GM12878 (cell line): ENCODE results near the gene PPP1R37. TPM values are rescaled to one million over a fixed set of nuclear protein-coding genes. Genes with fewer than 3 reads are reported as not detected.

ENCODE experiments used
- CEBPB ChIP-seq, 2 experiments: fragments of 150-350 bp in 1 of 2; IDR thresholded peaks; 2 replicates each; pipeline ENCODE4 v1.6.1; 2012 to 2014; ENCODE audit warnings: low read depth in 2 of 2, low read length in 2 of 2, borderline replicate concordance in 1 of 2, inconsistent platforms in 1 of 2
- E2F8 ChIP-seq: fragments of 450-650 bp; IDR thresholded peaks from 2 replicates; pipeline ENCODE4 v1.6.1; 2018; ENCODE audit warnings: mild to moderate bottlenecking, low read depth, moderate library complexity; ENCODE audit not compliant: partially characterized antibody
- EED ChIP-seq: sonication (generic); IDR thresholded peaks from 2 replicates; pipeline ENCODE4 v1.6.1; 2016; ENCODE audit warnings: antibody characterized with exemption, low read depth
- ESRRA ChIP-seq: IDR thresholded peaks from 2 replicates; pipeline ENCODE4 v1.6.1; 2012; ENCODE audit warnings: mild to moderate bottlenecking, low read length, improper control_type of control experiment
- IRF4 ChIP-seq: IDR thresholded peaks from 2 replicates; pipeline ENCODE4 v1.6.1; 2011; ENCODE audit warnings: low read depth, low read length
- MAX ChIP-seq: IDR thresholded peaks from 2 replicates; pipeline ENCODE4 v1.6.1; 2012; ENCODE audit warnings: low read depth, low read length, improper control_type of control experiment
- MEF2A ChIP-seq: IDR thresholded peaks from 2 replicates; pipeline ENCODE4 v1.6.1; 2011; ENCODE audit warnings: low read depth, mild to moderate bottlenecking, low read length, moderate library complexity; ENCODE audit not compliant: insufficient read depth
- MYC ChIP-seq: IDR thresholded peaks from 2 replicates; pipeline ENCODE4 v1.6.1; 2011; ENCODE audit warnings: mild to moderate bottlenecking, low read length, moderate library complexity, inconsistent platforms; ENCODE audit not compliant: insufficient read depth, insufficient replicate concordance, insufficient read length, severe bottlenecking
- NBN ChIP-seq: fragments of 450-650 bp; IDR thresholded peaks from 2 replicates; pipeline ENCODE4 v1.6.1; 2016
- PML ChIP-seq: IDR thresholded peaks from 2 replicates; pipeline ENCODE4 v1.6.1; 2012; ENCODE audit warnings: low read length, inconsistent platforms
- RB1 ChIP-seq: fragments of 450-650 bp; formaldehyde crosslinking; IDR thresholded peaks from 2 replicates; pipeline ENCODE4 v1.6.1; 2017; ENCODE audit warnings: mild to moderate bottlenecking, borderline replicate concordance
- RELA ChIP-seq: fragments of 450-650 bp; IDR thresholded peaks from 2 replicates; pipeline ENCODE4 v1.8.0; 2014; ENCODE audit warnings: borderline replicate concordance; ENCODE audit not compliant: partially characterized antibody
- RELB ChIP-seq: fragments of 450-650 bp; IDR thresholded peaks from 2 replicates; pipeline ENCODE4 v1.6.1; 2017; ENCODE audit warnings: low read depth, mild to moderate bottlenecking, moderate library complexity
- REST ChIP-seq: IDR thresholded peaks from 2 replicates; pipeline ENCODE4 v1.6.1; 2012; ENCODE audit warnings: mild to moderate bottlenecking, low read depth, low read length
- RUNX3 ChIP-seq: IDR thresholded peaks from 2 replicates; pipeline ENCODE4 v1.6.1; 2012; ENCODE audit warnings: low read length, inconsistent platforms
- SMAD5 ChIP-seq: IDR thresholded peaks from 2 replicates; pipeline ENCODE4 v1.6.1; 2016; ENCODE audit warnings: antibody characterized with exemption, low read depth
- SMC3 ChIP-seq: IDR thresholded peaks from 2 replicates; pipeline ENCODE4 v1.6.1; 2011; ENCODE audit warnings: low read length, improper control_type of control experiment, borderline replicate concordance
- SREBF2 ChIP-seq: IDR thresholded peaks from 2 replicates; pipeline ENCODE4 v1.6.1; 2012; ENCODE audit warnings: mild to moderate bottlenecking, low read length
- TARDBP ChIP-seq: IDR thresholded peaks from 2 replicates; pipeline ENCODE4 v1.6.1; 2016; ENCODE audit warnings: borderline replicate concordance
- USF1 ChIP-seq: IDR thresholded peaks from 2 replicates; pipeline ENCODE4 v1.6.1; 2011; ENCODE audit warnings: borderline replicate concordance, low read depth, mild to moderate bottlenecking, moderate library complexity, mixed read lengths, low read length; ENCODE audit not compliant: insufficient read depth; ENCODE audit errors: extremely low read length
- polyA plus RNA-seq, 11 experiments: library from polyadenylated mRNA; depleted of rRNA in 4 of 11; unstranded in 6 of 11; stranded (reverse) in 5 of 11; fragments of >200 nt; fragmentation: Nextera tagmentation in 4 of 11; fragmentation: Illumina TruSeq in 1 of 11; extraction: Ambion mirVana in 4 of 11; extraction: Trizol in 1 of 11; gene quantifications; 1 replicate in 1 of 11; 2 replicates in 10 of 11; pipeline versions ENCODE4 v1.2.1 to v1.2.3, GENCODE V29; 2011 to 2016; ENCODE audit warnings: inconsistent platforms in 2 of 11, missing spikeins in 2 of 11, low read depth in 1 of 11
- total RNA-seq, 4 experiments: library from RNA; depleted of rRNA in 3 of 4; stranded (reverse); fragments of >200 nt in 3 of 4; fragmentation: Illumina TruSeq in 1 of 4; extraction: Trizol in 1 of 4; gene quantifications; 2 replicates each; pipeline versions ENCODE4 v1.2.1 to v1.2.3, GENCODE V29; 2013 to 2021

The PPP1R37 gene
- total and polyA plus RNA-seq, 10 of the 15 experiments (the other 5 are each of a cell fraction or from before 2014, with no cell fraction given), result 0.09 to 21.3 (median 5.1) TPM; not detected in 1

GRCh38 chr19:45092747-45093678 lies at the start of gene PPP1R37 (continued):
- TF ChIP-seq EED (peak; percentile 75), MYC (peak; percentile 50), E2F8 (peak; percentile 93), MAX (peak; percentile 72), MEF2A (no peak), IRF4 (0 out of 2 replicates have a peak, but pooled peaks have one; percentile 16), RB1 (peak; percentile 99), NBN (peak; percentile 87), USF1 (no peak), REST (no peak), SMAD5 (0 out of 2 replicates have a peak, but pooled peaks have one; percentile 47), PML (peak; percentile 58; the same call in 1 of the 2 replicates), RELB (peak; percentile 98), CEBPB (IDR thresholded peaks at IDR 0.05; ENCODE audit: borderline replicate concordance in 1 of 2, low read depth in 2 of 2, low read length in 2 of 2) (peak in 1 of 2 experiments; percentile 5; a peak in 1 of 4 replicates), RUNX3 (peak; percentile 43; the same call in 1 of the 2 replicates), TARDBP (0 out of 2 replicates have a peak, but pooled peaks have one; percentile 66), SREBF2 (no peak), ESRRA (peak; percentile 66; the same call in 1 of the 2 replicates), RELA (peak; percentile 56), SMC3 (no peak; the same call in 1 of the 2 replicates)
